ENCODE measurements around the gene NACC1. TPM values are rescaled to one million over a fixed set of nuclear protein-coding genes. Genes with fewer than 3 reads are reported as not detected.

The NACC1 gene
- total and polyA plus RNA-seq, 2 of the 8 experiments (the other 6 are each of a cell fraction or from before 2014, with no cell fraction given): 234 to 301 TPM

- TF ChIP-seq CHD7 (IDR thresholded peaks at IDR 0.05; ENCODE audit: insufficient replicate concordance, low read length): no peak
- no peak for TF ChIP-seq CTCF (IDR thresholded peaks at IDR 0.05; ENCODE audit: control extremely low read depth in 1 of 3, insufficient read depth in 1 of 3, low read depth in 1 of 3, low read length in 3 of 3)
- no peak for TF ChIP-seq SIRT6 (IDR thresholded peaks at IDR 0.05; ENCODE audit: low read length)
- TF ChIP-seq CTBP2 (IDR thresholded peaks at IDR 0.05; ENCODE audit: borderline replicate concordance, insufficient read depth, insufficient read length, low read length): no peak
- no peak for TF ChIP-seq ATF3 (IDR thresholded peaks at IDR 0.05; ENCODE audit: insufficient read depth, low read depth, low read length)
- TF ChIP-seq HDAC2 (IDR thresholded peaks at IDR 0.05; ENCODE audit: borderline replicate concordance in 1 of 2, low read depth in 2 of 2, low read length in 2 of 2): no peak
These were observed 23.2 kb upstream of the NACC1 start (continued) for GRCh38 chr19:13094771-13095392.

Measured in H1 (cell line).